K562 (cell line): ENCODE results near the gene SGK1. TPM values are rescaled to one million over a fixed set of nuclear protein-coding genes. Genes with fewer than 3 reads are reported as not detected.

Experiments
- CSDE1 ChIP-seq, 2 experiments: fragments of 450-650 bp; IDR thresholded peaks; 2 replicates each; pipeline ENCODE4 v1.6.1; 2016; ENCODE audit warnings: mild to moderate bottlenecking in 1 of 2
- CTCF ChIP-seq, 3 experiments: IDR thresholded peaks in 2 of 3; conservative IDR thresholded peaks in 1 of 3; 2 replicates each; pipeline ENCODE4 v1.5.1; 2011 to 2012; ENCODE audit warnings: low read length in 3 of 3, mild to moderate bottlenecking in 3 of 3, control low read depth in 2 of 3, improper control_type of control experiment in 1 of 3, inconsistent platforms in 1 of 3, low read depth in 1 of 3, mixed read lengths in 1 of 3, moderate library complexity in 1 of 3; ENCODE audit not compliant: insufficient read depth in 2 of 3
- EGR1 ChIP-seq: fragments of 450-650 bp; conservative IDR thresholded peaks from 2 replicates; pipeline ENCODE4 v1.6.1; 2017; ENCODE audit warnings: mild to moderate bottlenecking
- GTF2E2 ChIP-seq: fragments of 200-800 bp; sonication (Bioruptor generic); IDR thresholded peaks from 2 replicates; pipeline ENCODE4 v1.6.1; 2016; ENCODE audit warnings: missing genetic modification characterization, missing compliant biosample characterization
- HDAC8 ChIP-seq: fragments of 450-650 bp; IDR thresholded peaks from 2 replicates; pipeline ENCODE4 v1.6.1; 2016; ENCODE audit warnings: mild to moderate bottlenecking, missing genetic modification characterization, moderate library complexity, missing compliant biosample characterization
- HIVEP1 ChIP-seq: fragments of 250-450 bp; sonication (Bioruptor Pico); IDR thresholded peaks from 2 replicates; pipeline ENCODE4 v1.4.0; 2020; ENCODE audit warnings: mild to moderate bottlenecking
- IRF9 ChIP-seq: fragments of 450-650 bp; IDR thresholded peaks from 2 replicates; pipeline ENCODE4 v1.6.1; 2016; ENCODE audit warnings: missing biosample characterization, missing genetic modification characterization
- PML ChIP-seq: IDR thresholded peaks from 2 replicates; pipeline ENCODE4 v1.6.1; 2012; ENCODE audit warnings: low read length, inconsistent platforms
- RAD21 ChIP-seq, 2 experiments: fragments of 250-450 bp in 1 of 2; fragments of 450-650 bp in 1 of 2; sonication (Bioruptor Pico) in 1 of 2; formaldehyde crosslinking in 1 of 2; IDR thresholded peaks in 1 of 2; conservative IDR thresholded peaks in 1 of 2; 2 replicates each; pipeline versions ENCODE4 v1.4.0 to v1.8.0; 2020 to 2022; ENCODE audit warnings: mild to moderate bottlenecking in 2 of 2, moderate library complexity in 1 of 2
- RB1 ChIP-seq: fragments of 450-650 bp; IDR thresholded peaks from 2 replicates; pipeline ENCODE4 v1.6.1; 2017; ENCODE audit warnings: low read depth, mild to moderate bottlenecking
- RNF219 ChIP-seq: fragments of 250-450 bp; sonication (Bioruptor Pico); IDR thresholded peaks from 2 replicates; pipeline ENCODE4 v1.5.0; 2022; ENCODE audit warnings: mild to moderate bottlenecking
- SLC30A9 ChIP-seq: fragments of 250-450 bp; sonication (Bioruptor Pico); IDR thresholded peaks from 2 replicates; pipeline ENCODE4 v1.8.0; 2022; ENCODE audit warnings: mild to moderate bottlenecking, moderate library complexity
- TAF7 ChIP-seq: fragments of 450-650 bp; IDR thresholded peaks from 2 replicates; pipeline ENCODE4 v1.6.1; 2016; ENCODE audit warnings: missing genetic modification characterization, missing compliant biosample characterization
- TBP ChIP-seq: optimal IDR thresholded peaks from 2 replicates; pipeline ENCODE3; 2011; ENCODE audit warnings: low read depth, low read length, improper control_type of control experiment
- TOE1 ChIP-seq, 2 experiments: fragments of 450-650 bp in 1 of 2; sonication (generic) in 1 of 2; formaldehyde crosslinking in 1 of 2; IDR thresholded peaks; 2 replicates each; pipeline versions ENCODE4 v1.7.1 to v1.8.0; 2016 to 2022; ENCODE audit warnings: borderline replicate concordance in 2 of 2, mild to moderate bottlenecking in 2 of 2, antibody characterized with exemption in 1 of 2, inconsistent platforms in 1 of 2, low read depth in 1 of 2, missing genetic modification reagents in 1 of 2, moderate library complexity in 1 of 2
- TRIM24 ChIP-seq, 2 experiments: fragments of 450-650 bp; IDR thresholded peaks; 2 replicates each; pipeline ENCODE4 v1.6.1; 2016
- ZNF184 ChIP-seq: sonication (generic); formaldehyde crosslinking; IDR thresholded peaks from 2 replicates; pipeline ENCODE4 v1.5.0; 2020; ENCODE audit warnings: missing genetic modification reagents
- ZNF197 ChIP-seq: fragments of 200-800 bp; sonication (Bioruptor generic); IDR thresholded peaks from 2 replicates; pipeline ENCODE4 v1.6.1; 2016; ENCODE audit warnings: low read depth, missing genetic modification characterization, missing compliant biosample characterization
- ZNF277 ChIP-seq: fragments of 250-450 bp; sonication (Bioruptor Pico); IDR thresholded peaks from 2 replicates; pipeline ENCODE4 v1.8.0; 2022; ENCODE audit warnings: inconsistent platforms, mild to moderate bottlenecking, moderate library complexity, borderline replicate concordance
- ZNF311 ChIP-seq: fragments of 250-450 bp; sonication (Bioruptor Pico); IDR thresholded peaks from 2 replicates; pipeline ENCODE4 v1.4.0; 2020; ENCODE audit warnings: mild to moderate bottlenecking, moderate library complexity
- ZNF644 ChIP-seq: fragments of 200-800 bp; sonication (Bioruptor generic); IDR thresholded peaks from 2 replicates; pipeline ENCODE4 v1.6.1; 2016; ENCODE audit warnings: low read depth, missing genetic modification characterization, missing compliant biosample characterization
- polyA plus RNA-seq, 8 experiments: library from polyadenylated mRNA; depleted of rRNA in 4 of 8; stranded (reverse) in 5 of 8; unstranded in 3 of 8; fragments of >200 nt; fragmentation: Nextera tagmentation in 2 of 8; fragmentation: Illumina TruSeq in 1 of 8; extraction: Ambion mirVana in 2 of 8; extraction: Trizol in 1 of 8; gene quantifications; 2 replicates each; pipeline versions ENCODE4 v1.2.1 to v1.2.3, GENCODE V29; 2011 to 2014; ENCODE audit warnings: inconsistent platforms in 1 of 8, missing spikeins in 1 of 8
- total RNA-seq, 7 experiments: library from RNA; depleted of rRNA in 6 of 7; stranded (reverse); fragments of >200 nt in 6 of 7; fragmentation: Illumina TruSeq in 2 of 7; extraction: Trizol in 2 of 7; gene quantifications; 2 replicates each; pipeline versions ENCODE4 v1.2.1 to v1.2.3, GENCODE V29; 2011 to 2021; ENCODE audit warnings: low replicate concordance in 1 of 7
- TF ChIP-seq, protein P1 (sequence below): fragments of 250-450 bp; sonication (Bioruptor Pico); IDR thresholded peaks from 2 replicates; pipeline ENCODE4 v1.8.0; 2021; ENCODE audit warnings: mild to moderate bottlenecking, moderate library complexity

The SGK1 gene
- total and polyA plus RNA-seq, 9 of the 15 experiments (the other 6 are each of a cell fraction or from before 2014, with no cell fraction given) = 3.5 to 7.2 (median 3.9) TPM

DNA sequence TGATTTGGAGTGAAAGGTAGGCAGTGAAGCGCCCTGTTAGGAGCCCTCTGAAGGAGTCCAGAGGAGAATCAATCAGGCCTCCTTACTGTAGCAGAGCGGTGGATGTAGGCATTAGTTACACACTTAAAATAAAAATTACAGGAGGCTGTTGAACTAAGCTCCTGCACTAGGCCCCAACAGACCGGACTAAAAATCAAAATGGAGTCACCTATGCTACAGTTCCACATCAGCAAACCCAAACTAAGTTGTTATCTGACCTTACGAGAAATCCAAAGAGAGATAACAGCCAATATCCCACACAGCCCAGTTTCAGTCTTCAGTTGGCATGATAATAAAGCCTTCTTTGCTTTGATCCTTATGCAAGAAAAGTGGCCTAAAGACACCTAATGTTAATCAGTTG, 26.8 kb downstream of the SGK1 start (continued):
- TF ChIP-seq CTCF (IDR thresholded peaks at IDR 0.05 in 2 of 3, conservative IDR thresholded peaks at IDR 0.05 in 1 of 3; ENCODE audit: insufficient read depth in 2 of 3, low read depth in 1 of 3, low read length in 3 of 3) (no peak), SLC30A9 (CRISPR knock-in tag) (peak; percentile 63; the same call in 1 of the 2 replicates), TAF7 (tag) (peak; percentile 90), ZNF311 (CRISPR knock-in tag) (peak; percentile 77; the same call in 1 of the 2 replicates), PML (no peak), HIVEP1 (peak; percentile 92), RB1 (no peak), GTF2E2 (tag) (peak; percentile 65; the same call in 1 of the 2 replicates), ZNF184 (CRISPR knock-in tag) (no peak), EGR1 (no peak), RNF219 (CRISPR knock-in tag) (peak; percentile 83; the same call in 1 of the 2 replicates), ZNF644 (peak; percentile 97), RAD21 (CRISPR knock-in tag; conservative IDR thresholded peaks at IDR 0.05 in 1 of 2, IDR thresholded peaks at IDR 0.05 in 1 of 2) (no peak), IRF9 (tag) (peak; percentile 91), TRIM24 (IDR thresholded peaks at IDR 0.05) (no peak), TBP (no peak), HDAC8 (peak; percentile 97), ZNF197 (CRISPR knock-in tag) (peak; percentile 86), CSDE1 (IDR thresholded peaks at IDR 0.05) (no peak), TOE1 (IDR thresholded peaks at IDR 0.05; ENCODE audit: borderline replicate concordance) (no peak), TOE1 (CRISPR knock-in tag; IDR thresholded peaks at IDR 0.05; ENCODE audit: borderline replicate concordance, low read depth) (no peak), ZNF277 (CRISPR knock-in tag) (no peak)
- TF ChIP-seq, protein P1, sequence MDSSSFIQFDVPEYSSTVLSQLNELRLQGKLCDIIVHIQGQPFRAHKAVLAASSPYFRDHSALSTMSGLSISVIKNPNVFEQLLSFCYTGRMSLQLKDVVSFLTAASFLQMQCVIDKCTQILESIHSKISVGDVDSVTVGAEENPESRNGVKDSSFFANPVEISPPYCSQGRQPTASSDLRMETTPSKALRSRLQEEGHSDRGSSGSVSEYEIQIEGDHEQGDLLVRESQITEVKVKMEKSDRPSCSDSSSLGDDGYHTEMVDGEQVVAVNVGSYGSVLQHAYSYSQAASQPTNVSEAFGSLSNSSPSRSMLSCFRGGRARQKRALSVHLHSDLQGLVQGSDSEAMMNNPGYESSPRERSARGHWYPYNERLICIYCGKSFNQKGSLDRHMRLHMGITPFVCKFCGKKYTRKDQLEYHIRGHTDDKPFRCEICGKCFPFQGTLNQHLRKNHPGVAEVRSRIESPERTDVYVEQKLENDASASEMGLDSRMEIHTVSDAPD (CRISPR knock-in tag) = no peak
